PFSK-1 (cell line): ENCODE data around the gene KLHDC8A.

ENCODE experiments used
- POLR2AphosphoS5 ChIP-seq: IDR thresholded peaks from 2 replicates; pipeline ENCODE4 v1.6.1; 2012; ENCODE audit warnings: low read depth, mild to moderate bottlenecking, control low read depth, low read length, moderate library complexity
- TAF1 ChIP-seq: IDR thresholded peaks from 2 replicates; pipeline ENCODE4 v1.6.1; 2012; ENCODE audit warnings: low read length, control low read depth, borderline replicate concordance; ENCODE audit not compliant: insufficient read depth
- TF ChIP-seq, protein P1 (sequence below), 2 experiments: IDR thresholded peaks; 2 replicates each; pipeline versions ENCODE4 v1.6.1 to v1.8.0; 2011 to 2012; ENCODE audit warnings: low read depth in 2 of 2, low read length in 2 of 2, control low read depth in 1 of 2, inconsistent platforms in 1 of 2, mild to moderate bottlenecking in 1 of 2, moderate library complexity in 1 of 2; ENCODE audit not compliant: insufficient read depth in 1 of 2

DNA sequence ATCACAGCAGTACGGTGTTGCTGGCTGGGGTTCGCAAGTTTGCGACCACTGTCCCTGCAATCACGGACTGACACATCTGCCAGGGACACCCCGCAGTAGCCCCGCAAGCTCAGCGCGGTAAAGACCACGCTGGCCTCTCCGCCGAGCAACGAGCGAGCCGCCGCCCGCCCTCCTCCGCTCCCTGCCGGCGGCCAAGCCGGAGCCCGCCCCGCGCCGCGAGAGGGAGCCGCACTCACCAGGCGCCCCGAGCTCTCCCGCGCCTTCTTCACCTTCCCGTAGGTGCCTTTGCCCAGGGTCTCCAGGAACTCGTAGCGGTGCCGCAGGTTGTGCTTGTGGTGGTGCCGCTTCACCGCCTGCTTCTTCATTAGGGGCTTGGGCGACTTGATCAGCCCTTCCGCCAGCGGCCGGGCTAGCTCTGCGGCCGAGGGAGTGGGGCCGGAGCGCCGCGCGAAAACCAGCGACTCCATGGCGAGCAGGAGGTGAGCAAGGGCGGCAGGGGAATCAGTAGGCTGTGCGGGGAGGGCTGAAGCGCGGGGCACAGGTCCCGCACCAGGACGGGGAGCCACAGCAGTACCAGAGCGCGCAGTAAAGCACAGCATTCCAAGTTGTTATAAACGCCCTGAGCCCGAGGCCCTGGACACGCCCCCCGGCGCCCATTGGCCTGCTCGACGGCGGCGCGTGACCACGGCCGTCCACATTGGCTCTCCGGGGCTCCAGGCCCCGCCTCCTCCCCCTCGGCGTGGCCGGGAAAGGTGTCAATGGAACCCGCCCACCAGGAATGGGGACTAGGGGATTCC is 35.4 kb downstream of the KLHDC8A start, which contains the start of gene NUAK2:
- TF ChIP-seq TAF1 (no peak), POLR2AphosphoS5 (peak; percentile 79)
- TF ChIP-seq, protein P1, sequence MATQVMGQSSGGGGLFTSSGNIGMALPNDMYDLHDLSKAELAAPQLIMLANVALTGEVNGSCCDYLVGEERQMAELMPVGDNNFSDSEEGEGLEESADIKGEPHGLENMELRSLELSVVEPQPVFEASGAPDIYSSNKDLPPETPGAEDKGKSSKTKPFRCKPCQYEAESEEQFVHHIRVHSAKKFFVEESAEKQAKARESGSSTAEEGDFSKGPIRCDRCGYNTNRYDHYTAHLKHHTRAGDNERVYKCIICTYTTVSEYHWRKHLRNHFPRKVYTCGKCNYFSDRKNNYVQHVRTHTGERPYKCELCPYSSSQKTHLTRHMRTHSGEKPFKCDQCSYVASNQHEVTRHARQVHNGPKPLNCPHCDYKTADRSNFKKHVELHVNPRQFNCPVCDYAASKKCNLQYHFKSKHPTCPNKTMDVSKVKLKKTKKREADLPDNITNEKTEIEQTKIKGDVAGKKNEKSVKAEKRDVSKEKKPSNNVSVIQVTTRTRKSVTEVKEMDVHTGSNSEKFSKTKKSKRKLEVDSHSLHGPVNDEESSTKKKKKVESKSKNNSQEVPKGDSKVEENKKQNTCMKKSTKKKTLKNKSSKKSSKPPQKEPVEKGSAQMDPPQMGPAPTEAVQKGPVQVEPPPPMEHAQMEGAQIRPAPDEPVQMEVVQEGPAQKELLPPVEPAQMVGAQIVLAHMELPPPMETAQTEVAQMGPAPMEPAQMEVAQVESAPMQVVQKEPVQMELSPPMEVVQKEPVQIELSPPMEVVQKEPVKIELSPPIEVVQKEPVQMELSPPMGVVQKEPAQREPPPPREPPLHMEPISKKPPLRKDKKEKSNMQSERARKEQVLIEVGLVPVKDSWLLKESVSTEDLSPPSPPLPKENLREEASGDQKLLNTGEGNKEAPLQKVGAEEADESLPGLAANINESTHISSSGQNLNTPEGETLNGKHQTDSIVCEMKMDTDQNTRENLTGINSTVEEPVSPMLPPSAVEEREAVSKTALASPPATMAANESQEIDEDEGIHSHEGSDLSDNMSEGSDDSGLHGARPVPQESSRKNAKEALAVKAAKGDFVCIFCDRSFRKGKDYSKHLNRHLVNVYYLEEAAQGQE (IDR thresholded peaks at IDR 0.05; ENCODE audit: insufficient read depth in 1 of 2, low read depth in 2 of 2, low read length in 2 of 2): no peak
